HG03565 (cell line): ENCODE data around the gene ACSF3.

Source experiments
- ATAC-seq: cut with Tn5 transposase; IDR thresholded peaks from one replicate; pipeline ENCODE4 v1.9.1; 2021; ENCODE audit warnings: mild to moderate bottlenecking, moderate library complexity; ENCODE audit not compliant: unreplicated experiment

ACSF3 gene

GRCh38 chr16:89195521-89196171 is 102.0 kb downstream of the ACSF3 start:
- ATAC-seq = no peak

- no peak for ATAC-seq
Observed at GRCh38 chr16:89197033-89197632, 103.5 kb downstream of the ACSF3 start.

GRCh38 chr16:89197633-89198416 is 104.2 kb downstream of the ACSF3 start:
- ATAC-seq = no peak

GRCh38 chr16:89198417-89199240 is 105.0 kb downstream of the ACSF3 start:
- no peak for ATAC-seq

- ATAC-seq = no peak
Observed at GRCh38 chr16:89199241-89200123, 105.8 kb downstream of the ACSF3 start.

GRCh38 chr16:89200124-89200849 is 106.6 kb downstream of the ACSF3 start, which contains the start of gene SLC22A31:
Gene SLC22A31 (minus strand): TSS chr16:89200537. CDS start chr16:89200501, 36 bp downstream.
- no peak for ATAC-seq

- ATAC-seq = no peak
Observed at GRCh38 chr16:89200850-89201411, 107.3 kb downstream of the ACSF3 start.

DNA sequence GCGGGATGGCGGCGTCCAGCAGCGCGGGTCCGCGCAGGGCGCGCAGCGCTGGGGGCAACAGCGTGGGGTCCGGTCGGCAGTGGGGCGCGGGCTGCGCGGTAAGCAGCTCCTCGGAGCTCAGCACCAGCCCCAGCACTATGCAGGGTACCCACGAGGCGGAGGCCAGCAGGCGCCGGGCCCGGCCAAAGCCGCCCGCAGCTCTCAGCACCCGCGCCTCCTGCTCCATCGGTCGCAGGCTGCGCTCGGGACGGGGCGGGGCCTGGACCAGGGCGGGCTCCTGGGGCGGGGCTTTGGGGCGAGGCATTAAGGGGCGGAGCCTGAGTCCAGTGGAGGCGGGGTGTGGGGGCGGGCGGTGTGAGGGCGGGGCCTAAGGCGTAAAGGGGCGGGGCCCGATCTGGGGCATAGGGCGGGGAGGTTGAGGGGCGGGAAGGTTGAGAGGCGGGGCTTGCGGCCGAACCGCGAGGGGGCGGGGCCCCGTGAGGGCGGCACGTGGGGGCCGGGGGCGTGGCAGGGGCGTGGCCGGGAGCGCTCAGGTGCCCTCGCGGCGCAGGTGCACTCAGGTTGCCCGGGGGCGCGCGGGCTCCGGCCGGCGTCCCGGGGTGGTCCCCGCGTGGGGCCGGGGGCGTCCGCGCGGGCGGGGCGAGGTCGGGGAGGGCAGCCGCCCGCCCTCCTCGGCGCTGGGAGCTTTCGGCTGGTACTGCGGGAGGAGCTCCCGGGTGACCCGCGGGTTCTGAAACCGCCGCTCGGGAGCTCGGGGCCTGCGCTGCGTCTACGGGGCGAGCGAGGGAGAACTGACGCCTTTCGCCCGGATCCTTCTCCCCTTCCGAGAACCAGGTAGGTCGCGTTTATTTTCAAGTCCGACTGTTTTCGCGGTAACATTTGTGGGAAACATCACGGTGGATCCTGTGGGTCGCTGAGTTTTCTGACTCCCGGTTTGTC is 108.1 kb downstream of the ACSF3 start:
- no peak for ATAC-seq

GRCh38 chr16:89202422-89203215 is 109.0 kb downstream of the ACSF3 start:
- no peak for ATAC-seq
